ENCODE data around the gene SULT1E1.
A peak's percentile ranks its signal among the peaks of the same experiment; 100 is the strongest.

The SULT1E1 gene

GRCh38 chr4:69860052-69860451 is at the start of gene SULT1E1:
Gene SULT1E1, minus strand, starts transcription at chr4:69860145. Its CDS starts 2,501 bp downstream, at chr4:69857644.
- no peak for DNase-seq

GRCh38 chr4:69909195-69909594 is 49.2 kb upstream of the SULT1E1 start:
- no peak for DNase-seq

- DNase-seq, result no peak
Measured at GRCh38 chr4:69907151-69907550, 47.2 kb upstream of the SULT1E1 start.

- no peak for DNase-seq
Measured at GRCh38 chr4:69896530-69897116, 36.7 kb upstream of the SULT1E1 start.

GRCh38 chr4:69894721-69895120 is 34.8 kb upstream of the SULT1E1 start:
- no peak for DNase-seq

- DNase-seq, result no peak
Measured at GRCh38 chr4:69894186-69894585, 34.2 kb upstream of the SULT1E1 start.

- no peak for DNase-seq
Measured at GRCh38 chr4:69888336-69888735, 28.4 kb upstream of the SULT1E1 start.

- DNase-seq, result no peak
Measured at GRCh38 chr4:69882150-69882549, 22.2 kb upstream of the SULT1E1 start.

- peak in 1 of 2 experiments; percentile 29 for DNase-seq
Measured at GRCh38 chr4:69881173-69881773, 21.3 kb upstream of the SULT1E1 start.

- no peak for DNase-seq
Measured at GRCh38 chr4:69878250-69878649, 18.3 kb upstream of the SULT1E1 start.

GRCh38 chr4:69877453-69877852 is 17.5 kb upstream of the SULT1E1 start:
- no peak for DNase-seq

- no peak for DNase-seq
Measured at GRCh38 chr4:69876071-69876470, 16.1 kb upstream of the SULT1E1 start.

- DNase-seq, result no peak
Measured at GRCh38 chr4:69875576-69875975, 15.6 kb upstream of the SULT1E1 start.

- DNase-seq, result no peak
Measured at GRCh38 chr4:69874507-69874906, 14.6 kb upstream of the SULT1E1 start.

GRCh38 chr4:69861756-69862155 is 1.8 kb upstream of the SULT1E1 start:
- no peak for DNase-seq

- no peak for DNase-seq
Measured at GRCh38 chr4:69860521-69861298, 765 bp upstream of the SULT1E1 start.

- no peak for DNase-seq
Measured at GRCh38 chr4:69859140-69859685, 732 bp downstream of the SULT1E1 start.

- DNase-seq, result no peak
Measured at GRCh38 chr4:69858690-69859089, 1.3 kb downstream of the SULT1E1 start.

- DNase-seq, result no peak
Measured at GRCh38 chr4:69855822-69856221, 4.1 kb downstream of the SULT1E1 start.

- DNase-seq, result no peak
Measured at GRCh38 chr4:69849969-69850368, 10.0 kb downstream of the SULT1E1 start.

GRCh38 chr4:69849297-69849696 is 10.6 kb downstream of the SULT1E1 start:
- DNase-seq, result no peak

GRCh38 chr4:69848028-69848427 is 11.9 kb downstream of the SULT1E1 start:
- DNase-seq, result no peak

- DNase-seq, result no peak
Measured at GRCh38 chr4:69843932-69844331, 16.0 kb downstream of the SULT1E1 start.

- DNase-seq, result no peak
Measured at GRCh38 chr4:69843301-69843700, 16.6 kb downstream of the SULT1E1 start.
